Measurements from ENCODE around the gene LAMA3. TPM values are rescaled to one million over a fixed set of nuclear protein-coding genes. Genes with fewer than 3 reads are reported as not detected.

LAMA3 gene
- total and polyA plus RNA-seq, 2 donors (not counting 3 experiments of a cell fraction or from before 2014, with no cell fraction given) = 2.6 to 12.3 TPM

GRCh38 chr18:24002479-24002878 is 313.2 kb downstream of the LAMA3 start:
- POLR2A ChIA-PET = no interaction called here
- dilution Hi-C loops (cut with MboI; ENCODE audit: extremely low pct_ligation_motif_present, low sequenced_read_pairs) (no loop called here), intact Hi-C loops (cut with micrococcal nuclease) (no loop called here)
- H3K36me3 ChIP-seq (ENCODE audit: control insufficient read depth in 2 of 2, extremely low read depth in 1 of 2, insufficient read depth in 2 of 2, low read length in 2 of 2) = no peaks in the 10 kb centered on the region
- no peak overlapping the region for H3K9ac ChIP-seq (replicated peaks; ENCODE audit: extremely low read depth, insufficient read depth, low read length)
- no peaks in the 10 kb centered on the region for H3K9me3 ChIP-seq (replicated peaks; ENCODE audit: control insufficient read depth, insufficient read depth, low read length)
- H2AFZ ChIP-seq (ENCODE audit: low read depth, low read length) = no peak overlapping the region
- H3K27me3 ChIP-seq (ENCODE audit: control insufficient read depth in 2 of 2, insufficient read depth in 2 of 2, low read length in 2 of 2) = peaks cover 8 to 11% of the 10 kb centered on the region in 2 experiments
- CTCF ChIA-PET = no interaction called here
- H3K27ac ChIP-seq (ENCODE audit: insufficient read depth, low read depth, low read length) = no peak overlapping the region
- H3K79me2 ChIP-seq (ENCODE audit: control insufficient read depth, insufficient read depth, low read length) = no peaks in the 10 kb centered on the region
- H3K4me3 ChIP-seq (replicated peaks in 1 of 3; ENCODE audit: insufficient read depth in 1 of 3, low read depth in 1 of 3, low read length in 3 of 3) = no peak overlapping the region
- no TSS peak for BruUV-seq (replicated peaks)
- FAIRE-seq (no peak), DNase-seq (ENCODE audit: low read depth, low spot score) (no peak)
- H3K4me2 ChIP-seq (ENCODE audit: insufficient read depth, low read length) = no peak overlapping the region
- H3K9me1 ChIP-seq (replicated peaks; ENCODE audit: control insufficient read depth, extremely low read depth, insufficient read depth, low read length) = no peaks in the 10 kb centered on the region
- TF ChIP-seq GATA2 (IDR thresholded peaks at IDR 0.05; ENCODE audit: insufficient read depth, insufficient read length, low read depth, low read length) = no peak
- TF ChIP-seq CTCF (IDR thresholded peaks at IDR 0.05; ENCODE audit: extremely low read depth in 1 of 2, insufficient read depth in 1 of 2, low read depth in 1 of 2, low read length in 2 of 2) = no peak
- no peak for TF ChIP-seq POLR2AphosphoS5 (IDR thresholded peaks at IDR 0.05; ENCODE audit: insufficient read depth, low read depth, low read length)
- no peak for TF ChIP-seq JUN (IDR thresholded peaks at IDR 0.05; ENCODE audit: borderline replicate concordance, insufficient read depth, insufficient read length, low read depth)
- TF ChIP-seq FOS (IDR thresholded peaks at IDR 0.05; ENCODE audit: borderline replicate concordance, insufficient read depth, low read length) = no peak
- TF ChIP-seq POLR2A (IDR thresholded peaks at IDR 0.05; ENCODE audit: low read depth, low read length) = no peak
- no peak for TF ChIP-seq EZH2 (IDR thresholded peaks at IDR 0.05; ENCODE audit: borderline replicate concordance, low read depth, low read length, severe bottlenecking)
- no peak for TF ChIP-seq MAX (IDR thresholded peaks at IDR 0.05; ENCODE audit: insufficient read depth, insufficient read length)
- TF ChIP-seq MYC (IDR thresholded peaks at IDR 0.05; ENCODE audit: low read depth, low read length) = no peak
- H4K20me1 ChIP-seq (replicated peaks; ENCODE audit: control insufficient read depth, extremely low read depth, insufficient read depth, low read length) = no peaks in the 10 kb centered on the region
- H3K4me1 ChIP-seq (ENCODE audit: control insufficient read depth, extremely low read depth, insufficient read depth, low read length) = no peaks in the 10 kb centered on the region

Measured in endothelial cell of umbilical vein (primary cell).